Lung (tissue), 12 donors: ENCODE measurements around the gene UCHL5. TPM values are rescaled to one million over a fixed set of nuclear protein-coding genes. Genes with fewer than 3 reads are reported as not detected.

Experiments
- ATAC-seq: fragments of 200-7000 bp; cut with Tn5 transposase; one replicate; pipeline ENCODE4 v1.9.1; 2020; ENCODE audit warnings: moderate number of reproducible peaks; ENCODE audit not compliant: insufficient read depth, low FRiP score
- DNase-seq, 3 donors: peaks; one replicate each; pipeline ENCODE4 v3.0.0-alpha.2; 2013 to 2017
- H3K27ac ChIP-seq, 2 donors: one replicate each; pipeline ENCODE4 v1.5.1; 2013; ENCODE audit warnings: mild to moderate bottlenecking in 2 of 2, moderate library complexity in 2 of 2, control low read depth in 1 of 2, inconsistent platforms in 1 of 2, low read depth in 1 of 2, low read length in 1 of 2
- H3K27me3 ChIP-seq, 3 donors: one replicate each; pipeline ENCODE4 v1.5.1; 2013; ENCODE audit warnings: low read length in 2 of 3; ENCODE audit not compliant: control insufficient read depth in 3 of 3, insufficient read depth in 3 of 3
- H3K36me3 ChIP-seq, 4 donors: one replicate each; pipeline ENCODE4 v1.5.1; 2013; ENCODE audit warnings: low read length in 4 of 4, mild to moderate bottlenecking in 1 of 4, moderate library complexity in 1 of 4; ENCODE audit not compliant: control insufficient read depth in 4 of 4, insufficient read depth in 4 of 4
- H3K4me1 ChIP-seq, 5 donors: one replicate each; pipeline ENCODE4 v1.5.1; 2013; ENCODE audit warnings: low read length in 5 of 5, mild to moderate bottlenecking in 2 of 5, moderate library complexity in 1 of 5; ENCODE audit not compliant: control insufficient read depth in 5 of 5, insufficient read depth in 5 of 5
- H3K4me3 ChIP-seq: one replicate; pipeline ENCODE4 v1.5.1; 2013; ENCODE audit warnings: mild to moderate bottlenecking, control low read depth, moderate library complexity
- H3K9ac ChIP-seq, 2 donors: one replicate each; pipeline ENCODE4 v1.5.1; 2013; ENCODE audit warnings: low read length in 2 of 2, control low read depth in 1 of 2; ENCODE audit not compliant: insufficient read depth in 1 of 2
- H3K9me3 ChIP-seq, 4 donors: one replicate each; pipeline ENCODE4 v1.5.1; 2013; ENCODE audit warnings: low read length in 3 of 4, mild to moderate bottlenecking in 1 of 4, moderate library complexity in 1 of 4; ENCODE audit not compliant: control insufficient read depth in 4 of 4, insufficient read depth in 3 of 4
- WGBS, 2 donors: extraction: QIAGEN DNeasy Blood & Tissue Kit; methylation state at CpG; one replicate each; pipeline ENCODE4 v1.1.7; 2013; 5-methylcytosine and 5-hydroxymethylcytosine counted together
- polyA plus RNA-seq, 2 donors: library from polyadenylated mRNA; stranded (reverse); fragments of 200-250 nt; gene quantifications; one replicate each; pipeline ENCODE4 v1.2.1, GENCODE V29; 2013
- total RNA-seq, 2 donors: library from RNA; depleted of rRNA in 1 of 2; stranded (reverse); fragments of >200 nt in 1 of 2; gene quantifications; one replicate each; pipeline ENCODE4 v1.2.1, GENCODE V29; 2014 to 2021
- TF ChIP-seq, protein P1 (sequence below): IDR thresholded peaks from 2 replicates; pipeline ENCODE4 v1.5.1; 2012; ENCODE audit warnings: mild to moderate bottlenecking; ENCODE audit errors: control extremely low read depth, extremely low read depth
- donor health status: control.
- donor health status: control.
- donor health status: Bipolar disorder and iron deficiency.
- donor health status: healthy.
- donor health status: DM: yes; HTN: yes; CAD: no.

UCHL5 gene
- total and polyA plus RNA-seq, 4 donors, result 13.7 to 48.9 (median 22.9) TPM

- Histone ChIP-seq H3K9ac (no peak overlapping the region), H3K36me3 (peaks cover 0 to 2% (median 1%) of the 10 kb centered on the region in 4 donors), H3K27ac (no peak overlapping the region), H3K9me3 (no peaks in the 10 kb centered on the region), H3K27me3 (no peaks in the 10 kb centered on the region), H3K4me1 (peaks cover 0 to 5% (median 0%) of the 10 kb centered on the region in 5 donors), H3K4me3 (no peak overlapping the region)
- ATAC-seq (no peak), DNase-seq (peak in 1 of 3 donors; percentile 8)
- 82 to 84% methylated on average over 7 of the region's 7 CpGs for WGBS, 2 donors
- TF ChIP-seq, protein P1, sequence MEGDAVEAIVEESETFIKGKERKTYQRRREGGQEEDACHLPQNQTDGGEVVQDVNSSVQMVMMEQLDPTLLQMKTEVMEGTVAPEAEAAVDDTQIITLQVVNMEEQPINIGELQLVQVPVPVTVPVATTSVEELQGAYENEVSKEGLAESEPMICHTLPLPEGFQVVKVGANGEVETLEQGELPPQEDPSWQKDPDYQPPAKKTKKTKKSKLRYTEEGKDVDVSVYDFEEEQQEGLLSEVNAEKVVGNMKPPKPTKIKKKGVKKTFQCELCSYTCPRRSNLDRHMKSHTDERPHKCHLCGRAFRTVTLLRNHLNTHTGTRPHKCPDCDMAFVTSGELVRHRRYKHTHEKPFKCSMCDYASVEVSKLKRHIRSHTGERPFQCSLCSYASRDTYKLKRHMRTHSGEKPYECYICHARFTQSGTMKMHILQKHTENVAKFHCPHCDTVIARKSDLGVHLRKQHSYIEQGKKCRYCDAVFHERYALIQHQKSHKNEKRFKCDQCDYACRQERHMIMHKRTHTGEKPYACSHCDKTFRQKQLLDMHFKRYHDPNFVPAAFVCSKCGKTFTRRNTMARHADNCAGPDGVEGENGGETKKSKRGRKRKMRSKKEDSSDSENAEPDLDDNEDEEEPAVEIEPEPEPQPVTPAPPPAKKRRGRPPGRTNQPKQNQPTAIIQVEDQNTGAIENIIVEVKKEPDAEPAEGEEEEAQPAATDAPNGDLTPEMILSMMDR, result no peak
Measured at GRCh38 chr1:193013707-193014106, 45.5 kb downstream of the UCHL5 start.

DNA sequence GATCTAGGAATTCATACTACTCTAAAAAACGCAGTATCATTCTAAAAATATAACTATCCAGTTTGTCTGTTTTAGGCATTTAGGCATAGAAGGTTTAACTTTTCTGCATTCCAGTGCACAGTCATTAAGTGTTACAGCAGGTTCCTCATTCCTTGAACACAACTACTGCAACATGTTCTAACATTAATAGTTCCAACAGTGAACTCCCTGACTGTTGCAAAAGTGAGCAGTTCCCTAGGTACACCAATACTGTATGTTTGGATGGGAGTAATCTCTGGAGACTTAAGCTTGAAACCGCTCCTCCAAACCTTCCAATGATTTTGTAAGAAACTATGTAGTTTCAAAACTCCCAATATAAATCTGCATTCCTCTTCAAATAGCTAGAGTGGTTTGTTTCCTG lies 46.2 kb downstream of the UCHL5 start:
- peaks cover 0 to 5% (median 0%) of the 10 kb centered on the region in 5 donors for H3K4me1 ChIP-seq
- H3K27me3 ChIP-seq, result no peaks in the 10 kb centered on the region
- no peaks in the 10 kb centered on the region for H3K9me3 ChIP-seq
- H3K36me3 ChIP-seq, result peaks cover 0 to 2% (median 1%) of the 10 kb centered on the region in 4 donors
- no peak overlapping the region for H3K4me3 ChIP-seq
- no peak for DNase-seq
- H3K27ac ChIP-seq, result no peak overlapping the region
- 76 to 84% methylated on average over 2 of the region's 2 CpGs for WGBS, 2 donors
- H3K9ac ChIP-seq, result no peak overlapping the region
- ATAC-seq, result peak; percentile 58
- TF ChIP-seq, protein P1, result no peak

DNA sequence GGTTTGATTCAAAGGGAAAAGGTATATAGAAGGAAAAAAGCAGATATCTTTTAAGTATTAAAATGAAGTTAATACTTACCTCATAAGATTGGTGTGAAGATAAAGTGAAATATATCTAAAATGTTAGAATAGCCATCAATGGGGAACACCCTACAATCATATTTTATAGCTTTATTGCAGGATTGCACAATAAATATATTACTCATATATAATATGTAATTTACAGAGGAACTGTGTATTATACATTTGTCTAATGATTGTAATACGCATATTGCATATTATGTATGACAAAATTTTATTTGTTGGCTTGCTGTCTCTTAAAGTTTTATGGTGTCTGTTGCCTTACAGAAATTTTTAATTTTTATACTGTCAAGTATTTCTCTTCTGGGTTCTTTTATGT lies 47.8 kb downstream of the UCHL5 start:
- no peak overlapping the region for H3K9ac ChIP-seq
- ATAC-seq (no peak), DNase-seq (no peak)
- peaks cover 0 to 2% (median 1%) of the 10 kb centered on the region in 4 donors for H3K36me3 ChIP-seq
- no peaks in the 10 kb centered on the region for H3K27me3 ChIP-seq
- no peaks in the 10 kb centered on the region for H3K9me3 ChIP-seq
- WGBS, 2 donors, result 95% methylated on average over 1 of the region's 1 CpG
- no peak overlapping the region for H3K4me3 ChIP-seq
- peaks cover 0 to 5% (median 0%) of the 10 kb centered on the region in 5 donors for H3K4me1 ChIP-seq
- no peak overlapping the region for H3K27ac ChIP-seq
- TF ChIP-seq, protein P1, result no peak

DNA sequence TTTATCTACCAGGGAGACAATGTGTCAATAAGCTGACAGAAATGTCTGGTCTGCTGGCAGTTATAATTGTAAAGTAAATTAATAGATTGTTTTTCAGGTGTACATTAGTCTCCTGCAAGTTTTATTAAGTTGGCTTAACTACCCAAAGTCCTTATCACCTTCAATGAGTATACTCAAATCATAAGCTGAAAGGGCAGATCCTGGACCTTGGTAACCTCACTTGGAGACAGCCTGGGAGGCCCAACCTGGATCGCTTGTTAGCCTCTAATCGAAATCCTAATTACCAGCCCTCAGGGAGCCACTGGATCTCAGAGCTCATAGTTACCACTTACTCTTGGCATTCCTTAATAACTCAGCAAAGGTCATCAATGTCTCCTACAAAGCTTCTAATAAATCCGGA lies 49.7 kb downstream of the UCHL5 start:
- Histone ChIP-seq H3K4me3 (no peak overlapping the region), H3K27me3 (no peaks in the 10 kb centered on the region), H3K36me3 (no peaks in the 10 kb centered on the region), H3K27ac (no peak overlapping the region), H3K9me3 (no peaks in the 10 kb centered on the region), H3K4me1 (peaks cover 0 to 5% (median 0%) of the 10 kb centered on the region in 5 donors), H3K9ac (no peak overlapping the region)
- DNase-seq (no peak), ATAC-seq (no peak)
- TF ChIP-seq, protein P1, result no peak
- WGBS, 2 donors, result 83 to 89% methylated on average over 3 of the region's 3 CpGs
